ENCODE results near the gene MTG2. TPM values are rescaled to one million over a fixed set of nuclear protein-coding genes. Genes with fewer than 3 reads are reported as not detected.

The MTG2 gene
- total and polyA plus RNA-seq, 10 of the 15 experiments (the other 5 are each of a cell fraction or from before 2014, with no cell fraction given), result 6.2 to 52.4 (median 34.3) TPM

DNA sequence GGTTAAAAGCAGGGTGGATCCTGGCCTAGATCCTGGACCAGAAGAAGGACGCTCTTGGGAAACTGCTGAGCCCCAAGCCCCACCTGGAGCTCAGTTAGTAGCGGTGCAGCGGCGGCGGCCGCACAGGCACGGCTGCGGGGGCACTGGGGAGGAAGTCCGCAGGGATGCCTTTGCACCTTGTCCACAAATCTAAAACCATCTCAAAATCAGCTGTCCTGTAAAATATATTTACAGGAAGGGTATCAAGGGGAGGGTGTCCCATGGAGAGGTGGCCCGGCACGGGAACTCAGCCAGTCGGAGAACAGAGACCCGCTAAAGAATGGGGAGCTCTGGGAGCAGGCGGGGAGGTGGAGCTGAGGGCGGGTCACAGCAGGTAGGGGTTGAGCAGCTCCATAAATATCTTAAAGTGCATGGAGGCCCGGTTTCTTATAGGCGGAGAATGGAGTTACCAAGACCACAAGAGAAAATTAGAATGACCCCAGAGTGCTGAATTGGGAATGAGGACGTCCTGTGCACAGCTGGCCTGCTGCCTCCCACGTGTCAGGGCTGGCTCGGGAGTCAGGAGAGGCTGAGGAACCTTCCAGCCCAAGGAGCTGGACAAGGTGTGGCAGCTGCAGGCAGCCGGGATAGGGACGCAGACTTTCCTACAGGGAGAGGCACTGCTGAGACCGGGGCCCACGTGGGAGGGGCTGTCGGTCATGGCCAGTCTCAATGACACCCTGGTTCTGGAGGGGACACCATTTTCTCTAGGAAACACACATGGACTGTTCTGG lies 8.0 kb downstream of the MTG2 start (continued):
- TF ChIP-seq POU2F2 (IDR thresholded peaks at IDR 0.05; ENCODE audit: borderline replicate concordance, low read depth, low read length), result no peak
- TF ChIP-seq ETV6 (conservative IDR thresholded peaks at IDR 0.05 in 1 of 2, IDR thresholded peaks at IDR 0.05 in 1 of 2; ENCODE audit: borderline replicate concordance in 1 of 2, low read depth in 1 of 2), result no peak
- no peak for TF ChIP-seq ZNF24 (IDR thresholded peaks at IDR 0.05)

DNA sequence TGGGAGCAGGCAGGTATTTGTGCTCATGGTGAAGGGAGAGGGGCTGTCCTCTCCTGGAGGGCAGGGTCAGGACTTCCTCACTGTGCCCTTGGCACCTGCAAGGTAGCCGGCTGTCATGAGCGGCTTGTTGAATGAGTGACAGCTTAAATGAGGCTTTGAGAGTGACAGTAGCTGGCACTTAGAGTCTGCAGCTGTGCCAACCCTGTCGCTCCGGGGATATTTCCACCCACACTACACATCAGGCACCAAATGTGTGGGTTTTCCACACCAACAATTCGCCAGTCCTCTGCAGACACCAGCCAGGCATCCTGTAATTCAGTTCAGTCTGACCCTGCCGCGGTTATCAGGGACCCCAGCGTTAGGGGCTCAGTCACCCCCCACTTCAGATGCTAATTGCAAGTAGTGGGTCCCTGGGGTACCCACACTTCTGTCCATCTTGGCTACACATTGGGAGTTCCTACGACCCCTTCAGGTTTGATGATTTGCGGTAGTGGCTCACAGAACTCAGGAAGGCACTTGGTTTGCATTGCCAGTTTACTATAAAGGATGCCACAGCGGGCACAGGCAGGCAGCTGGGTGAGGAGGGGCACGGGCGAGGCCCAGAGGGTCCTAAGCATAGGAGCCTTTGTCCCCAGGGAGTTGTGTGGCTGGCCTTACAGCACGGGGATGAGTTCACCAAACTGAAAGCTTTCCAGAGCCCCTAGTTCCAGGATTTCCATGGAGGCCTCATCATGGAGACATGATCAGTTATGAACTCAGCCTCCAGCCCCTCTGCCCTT lies 9.1 kb downstream of the MTG2 start:
- H3K9me3 ChIP-seq (replicated peaks; ENCODE audit: control insufficient read depth, insufficient read depth, low read length), result no peaks in the 10 kb centered on the region
- FAIRE-seq, result no peak
- peaks cover 5% of the 10 kb centered on the region; the same call in 1 of the 2 replicates for H3K4me1 ChIP-seq (ENCODE audit: control insufficient read depth, insufficient read depth, low read length)
- BruUV-seq (replicated peaks), result no TSS peak
- peaks cover 8% of the 10 kb centered on the region for H3K79me2 ChIP-seq (ENCODE audit: control insufficient read depth, insufficient read depth, low read length)
- no peak overlapping the region for H2AFZ ChIP-seq (ENCODE audit: control insufficient read depth, low read depth, low read length)
- peaks cover 0 to 5% of the 10 kb centered on the region in 2 experiments; a peak in 2 of 4 replicates for H3K36me3 ChIP-seq (ENCODE audit: control insufficient read depth in 2 of 2, insufficient read depth in 2 of 2, low read length in 1 of 2)
- intact Hi-C loops (cut with micrococcal nuclease; ENCODE audit: unreplicated experiment) (no loop called here), in situ Hi-C loops (cut with MboI) (no loop called here)
- H4K20me1 ChIP-seq (ENCODE audit: control insufficient read depth, insufficient read depth), result no peaks in the 10 kb centered on the region
- SMC1A ChIA-PET (ENCODE audit: uncharacterized antibody, unreplicated experiment), result no interaction called here
- no peaks in the 10 kb centered on the region for H3K27me3 ChIP-seq (replicated peaks in 1 of 2; ENCODE audit: control insufficient read depth in 2 of 2, insufficient read depth in 2 of 2, low read length in 1 of 2)
- no peak overlapping the region for H3K9ac ChIP-seq (ENCODE audit: control insufficient read depth, insufficient read depth, low read length)
- CTCF ChIA-PET, result no interaction called here
- DNase-seq (ENCODE audit: low read depth, low spot score), result no peak
- no peak overlapping the region for H3K4me3 ChIP-seq
- H3K4me2 ChIP-seq (ENCODE audit: control insufficient read depth, insufficient read depth), result no peak overlapping the region
- H3K27ac ChIP-seq (ENCODE audit: control insufficient read depth, insufficient read depth), result no peak overlapping the region
- ATAC-seq, result no peak
- WGBS (ENCODE audit: insufficient coverage, insufficient replicate concordance, low lambda C conversion rate, missing lambda C conversion rate), result 73% methylated on average over 14 of the region's 14 CpGs
- RAD21 ChIA-PET (ENCODE audit: unreplicated experiment), result no interaction called here
- POLR2A ChIA-PET, result no interaction called here
- no peak for TF ChIP-seq ZNF274 (IDR thresholded peaks at IDR 0.05; ENCODE audit: insufficient read depth, insufficient read length)
- no peak for TF ChIP-seq FOS (IDR thresholded peaks at IDR 0.05; ENCODE audit: borderline replicate concordance, extremely low read depth, insufficient read length)
- TF ChIP-seq, protein P1, sequence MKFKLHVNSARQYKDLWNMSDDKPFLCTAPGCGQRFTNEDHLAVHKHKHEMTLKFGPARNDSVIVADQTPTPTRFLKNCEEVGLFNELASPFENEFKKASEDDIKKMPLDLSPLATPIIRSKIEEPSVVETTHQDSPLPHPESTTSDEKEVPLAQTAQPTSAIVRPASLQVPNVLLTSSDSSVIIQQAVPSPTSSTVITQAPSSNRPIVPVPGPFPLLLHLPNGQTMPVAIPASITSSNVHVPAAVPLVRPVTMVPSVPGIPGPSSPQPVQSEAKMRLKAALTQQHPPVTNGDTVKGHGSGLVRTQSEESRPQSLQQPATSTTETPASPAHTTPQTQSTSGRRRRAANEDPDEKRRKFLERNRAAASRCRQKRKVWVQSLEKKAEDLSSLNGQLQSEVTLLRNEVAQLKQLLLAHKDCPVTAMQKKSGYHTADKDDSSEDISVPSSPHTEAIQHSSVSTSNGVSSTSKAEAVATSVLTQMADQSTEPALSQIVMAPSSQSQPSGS (IDR thresholded peaks at IDR 0.05; ENCODE audit: low read length), result no peak
- TF ChIP-seq STAT1 (conservative IDR thresholded peaks at IDR 0.05), result no peak
- TF ChIP-seq SREBF2 (IDR thresholded peaks at IDR 0.05; ENCODE audit: low read length), result no peak
- TF ChIP-seq, protein P2, sequence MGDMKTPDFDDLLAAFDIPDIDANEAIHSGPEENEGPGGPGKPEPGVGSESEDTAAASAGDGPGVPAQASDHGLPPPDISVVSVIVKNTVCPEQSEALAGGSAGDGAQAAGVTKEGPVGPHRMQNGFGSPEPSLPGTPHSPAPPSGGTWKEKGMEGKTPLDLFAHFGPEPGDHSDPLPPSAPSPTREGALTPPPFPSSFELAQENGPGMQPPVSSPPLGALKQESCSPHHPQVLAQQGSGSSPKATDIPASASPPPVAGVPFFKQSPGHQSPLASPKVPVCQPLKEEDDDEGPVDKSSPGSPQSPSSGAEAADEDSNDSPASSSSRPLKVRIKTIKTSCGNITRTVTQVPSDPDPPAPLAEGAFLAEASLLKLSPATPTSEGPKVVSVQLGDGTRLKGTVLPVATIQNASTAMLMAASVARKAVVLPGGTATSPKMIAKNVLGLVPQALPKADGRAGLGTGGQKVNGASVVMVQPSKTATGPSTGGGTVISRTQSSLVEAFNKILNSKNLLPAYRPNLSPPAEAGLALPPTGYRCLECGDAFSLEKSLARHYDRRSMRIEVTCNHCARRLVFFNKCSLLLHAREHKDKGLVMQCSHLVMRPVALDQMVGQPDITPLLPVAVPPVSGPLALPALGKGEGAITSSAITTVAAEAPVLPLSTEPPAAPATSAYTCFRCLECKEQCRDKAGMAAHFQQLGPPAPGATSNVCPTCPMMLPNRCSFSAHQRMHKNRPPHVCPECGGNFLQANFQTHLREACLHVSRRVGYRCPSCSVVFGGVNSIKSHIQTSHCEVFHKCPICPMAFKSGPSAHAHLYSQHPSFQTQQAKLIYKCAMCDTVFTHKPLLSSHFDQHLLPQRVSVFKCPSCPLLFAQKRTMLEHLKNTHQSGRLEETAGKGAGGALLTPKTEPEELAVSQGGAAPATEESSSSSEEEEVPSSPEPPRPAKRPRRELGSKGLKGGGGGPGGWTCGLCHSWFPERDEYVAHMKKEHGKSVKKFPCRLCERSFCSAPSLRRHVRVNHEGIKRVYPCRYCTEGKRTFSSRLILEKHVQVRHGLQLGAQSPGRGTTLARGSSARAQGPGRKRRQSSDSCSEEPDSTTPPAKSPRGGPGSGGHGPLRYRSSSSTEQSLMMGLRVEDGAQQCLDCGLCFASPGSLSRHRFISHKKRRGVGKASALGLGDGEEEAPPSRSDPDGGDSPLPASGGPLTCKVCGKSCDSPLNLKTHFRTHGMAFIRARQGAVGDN (IDR thresholded peaks at IDR 0.05), result no peak
- TF ChIP-seq RCOR1 (conservative IDR thresholded peaks at IDR 0.05; ENCODE audit: low read depth, low read length), result no peak
- TF ChIP-seq BHLHE40 (IDR thresholded peaks at IDR 0.05; ENCODE audit: borderline replicate concordance in 1 of 2, low read depth in 2 of 2, low read length in 1 of 2), result no peak
- TF ChIP-seq, protein P3, sequence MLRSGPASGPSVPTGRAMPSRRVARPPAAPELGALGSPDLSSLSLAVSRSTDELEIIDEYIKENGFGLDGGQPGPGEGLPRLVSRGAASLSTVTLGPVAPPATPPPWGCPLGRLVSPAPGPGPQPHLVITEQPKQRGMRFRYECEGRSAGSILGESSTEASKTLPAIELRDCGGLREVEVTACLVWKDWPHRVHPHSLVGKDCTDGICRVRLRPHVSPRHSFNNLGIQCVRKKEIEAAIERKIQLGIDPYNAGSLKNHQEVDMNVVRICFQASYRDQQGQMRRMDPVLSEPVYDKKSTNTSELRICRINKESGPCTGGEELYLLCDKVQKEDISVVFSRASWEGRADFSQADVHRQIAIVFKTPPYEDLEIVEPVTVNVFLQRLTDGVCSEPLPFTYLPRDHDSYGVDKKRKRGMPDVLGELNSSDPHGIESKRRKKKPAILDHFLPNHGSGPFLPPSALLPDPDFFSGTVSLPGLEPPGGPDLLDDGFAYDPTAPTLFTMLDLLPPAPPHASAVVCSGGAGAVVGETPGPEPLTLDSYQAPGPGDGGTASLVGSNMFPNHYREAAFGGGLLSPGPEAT (IDR thresholded peaks at IDR 0.05; ENCODE audit: low read depth), result no peak

All from GM12878 (cell line).